ENCODE measurements around the gene ZWILCH.
A peak's percentile ranks its signal among the peaks of the same experiment; 100 is the strongest.

ZWILCH gene

GRCh38 chr15:66564136-66565041 is 59.3 kb downstream of the ZWILCH start:
- TF ChIP-seq TAF1 (IDR thresholded peaks at IDR 0.05; ENCODE audit: low read depth, low read length), result no peak
- no peak for TF ChIP-seq POLR2A (IDR thresholded peaks at IDR 0.05; ENCODE audit: low read depth, low read length)
- no peak for TF ChIP-seq POU2F2 (IDR thresholded peaks at IDR 0.05; ENCODE audit: low read depth, low read length)
- TF ChIP-seq SPI1 (IDR thresholded peaks at IDR 0.05; ENCODE audit: low read depth, low read length), result no peak
- no peak for TF ChIP-seq PAX5 (IDR thresholded peaks at IDR 0.05; ENCODE audit: insufficient read depth, low read length, severe bottlenecking)
- no peak for TF ChIP-seq POLR2AphosphoS5 (IDR thresholded peaks at IDR 0.05; ENCODE audit: low read depth, low read length)
- DNase-seq (ENCODE audit: insufficient read length, low spot score) (no peak), FAIRE-seq (no peak)

GRCh38 chr15:66565141-66565641 is 60.1 kb downstream of the ZWILCH start:
- TF ChIP-seq PAX5 (IDR thresholded peaks at IDR 0.05; ENCODE audit: insufficient read depth, low read length, severe bottlenecking) (no peak), POLR2A (IDR thresholded peaks at IDR 0.05; ENCODE audit: low read depth, low read length) (no peak), TAF1 (IDR thresholded peaks at IDR 0.05; ENCODE audit: low read depth, low read length) (no peak), POLR2AphosphoS5 (IDR thresholded peaks at IDR 0.05; ENCODE audit: low read depth, low read length) (no peak), POU2F2 (IDR thresholded peaks at IDR 0.05; ENCODE audit: low read depth, low read length) (no peak), SPI1 (IDR thresholded peaks at IDR 0.05; ENCODE audit: low read depth, low read length) (no peak)
- no peak for FAIRE-seq
- no peak for DNase-seq (ENCODE audit: insufficient read length, low spot score)

DNA sequence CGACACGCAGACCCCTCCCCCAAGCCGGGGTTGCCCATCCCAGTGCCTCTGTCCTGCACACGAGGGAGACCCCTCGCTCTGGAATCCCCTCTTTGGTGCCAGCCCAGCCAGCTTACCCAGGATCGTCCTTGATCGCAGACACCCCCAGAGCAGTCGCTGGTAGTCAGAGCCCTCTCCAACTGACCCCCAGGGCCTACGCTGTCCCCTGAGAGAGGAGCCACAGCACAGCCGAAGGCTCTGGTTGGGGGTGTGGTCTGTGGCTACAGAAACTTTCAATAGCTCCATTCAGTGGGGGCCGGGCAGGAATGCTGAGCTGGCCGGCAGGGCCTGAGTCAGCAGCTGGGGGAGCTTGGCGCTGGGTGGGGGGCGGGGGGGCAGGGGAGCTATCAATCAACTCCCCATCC is 60.6 kb downstream of the ZWILCH start, which contains the start of gene LCTL:
TSS of gene LCTL (minus strand) at position 258 of the 404 bp plus-strand sequence. CDS start 633 bp downstream, outside the sequence.
- DNase-seq (ENCODE audit: insufficient read length, low spot score), result no peak
- FAIRE-seq, result no peak
- TF ChIP-seq PAX5 (IDR thresholded peaks at IDR 0.05; ENCODE audit: insufficient read depth, low read length, severe bottlenecking), result no peak
- TF ChIP-seq TAF1 (IDR thresholded peaks at IDR 0.05; ENCODE audit: low read depth, low read length), result no peak
- no peak for TF ChIP-seq POLR2A (IDR thresholded peaks at IDR 0.05; ENCODE audit: low read depth, low read length)
- TF ChIP-seq POLR2AphosphoS5 (IDR thresholded peaks at IDR 0.05; ENCODE audit: low read depth, low read length), result no peak
- no peak for TF ChIP-seq POU2F2 (IDR thresholded peaks at IDR 0.05; ENCODE audit: low read depth, low read length)
- no peak for TF ChIP-seq SPI1 (IDR thresholded peaks at IDR 0.05; ENCODE audit: low read depth, low read length)

- TF ChIP-seq POU2F2 (IDR thresholded peaks at IDR 0.05; ENCODE audit: low read depth, low read length) (no peak), PAX5 (IDR thresholded peaks at IDR 0.05; ENCODE audit: insufficient read depth, low read length, severe bottlenecking) (no peak), SPI1 (IDR thresholded peaks at IDR 0.05; ENCODE audit: low read depth, low read length) (0 out of 2 replicates have a peak, but pooled peaks have one; percentile 23), POLR2AphosphoS5 (IDR thresholded peaks at IDR 0.05; ENCODE audit: low read depth, low read length) (no peak), POLR2A (IDR thresholded peaks at IDR 0.05; ENCODE audit: low read depth, low read length) (no peak), TAF1 (IDR thresholded peaks at IDR 0.05; ENCODE audit: low read depth, low read length) (no peak)
- peak; percentile 68 for DNase-seq (ENCODE audit: insufficient read length, low spot score)
- FAIRE-seq, result peak; percentile 91
Observed at GRCh38 chr15:66566963-66567531, 61.9 kb downstream of the ZWILCH start.

- no peak for FAIRE-seq
- TF ChIP-seq TAF1 (IDR thresholded peaks at IDR 0.05; ENCODE audit: low read depth, low read length) (no peak), POLR2AphosphoS5 (IDR thresholded peaks at IDR 0.05; ENCODE audit: low read depth, low read length) (no peak), PAX5 (IDR thresholded peaks at IDR 0.05; ENCODE audit: insufficient read depth, low read length, severe bottlenecking) (no peak), POLR2A (IDR thresholded peaks at IDR 0.05; ENCODE audit: low read depth, low read length) (no peak), POU2F2 (IDR thresholded peaks at IDR 0.05; ENCODE audit: low read depth, low read length) (no peak), SPI1 (IDR thresholded peaks at IDR 0.05; ENCODE audit: low read depth, low read length) (no peak)
- DNase-seq (ENCODE audit: insufficient read length, low spot score), result no peak
Observed at GRCh38 chr15:66567897-66568296, 62.8 kb downstream of the ZWILCH start.

DNA sequence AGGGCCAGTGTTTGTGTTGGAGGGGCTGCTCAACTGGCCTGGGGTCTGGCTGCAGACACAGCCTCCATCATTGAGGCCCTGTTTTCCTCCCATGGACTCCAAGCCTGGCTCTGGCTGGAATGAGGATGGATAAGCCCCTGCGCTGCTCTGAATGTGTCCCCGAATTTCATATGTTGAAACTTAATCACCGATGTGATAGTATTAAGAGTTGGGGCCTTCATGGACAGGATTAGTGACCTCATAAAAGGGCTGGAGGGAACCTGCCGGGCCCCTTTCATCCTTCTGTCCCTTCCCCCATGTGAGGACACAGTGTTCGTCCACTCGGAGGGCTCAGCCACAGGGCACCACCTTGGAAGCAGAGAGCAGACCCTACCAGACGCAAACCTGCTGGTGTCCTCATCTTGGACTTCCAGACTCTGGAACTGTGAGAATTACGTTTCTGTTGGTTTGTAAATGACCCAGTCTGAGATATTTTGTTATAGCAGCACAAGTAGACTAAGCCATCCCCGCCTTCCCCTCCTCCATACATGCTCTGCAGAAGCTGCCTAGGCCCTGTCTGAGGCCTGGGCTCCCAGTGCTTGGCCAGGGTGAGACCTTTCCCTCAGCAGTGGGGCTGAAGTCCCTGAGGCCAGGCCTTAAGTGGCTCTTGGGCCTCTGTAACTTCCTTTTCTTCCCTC is 64.5 kb downstream of the ZWILCH start:
- DNase-seq (ENCODE audit: insufficient read length, low spot score), result no peak
- TF ChIP-seq POU2F2 (IDR thresholded peaks at IDR 0.05; ENCODE audit: low read depth, low read length), result no peak
- TF ChIP-seq TAF1 (IDR thresholded peaks at IDR 0.05; ENCODE audit: low read depth, low read length), result no peak
- no peak for TF ChIP-seq POLR2AphosphoS5 (IDR thresholded peaks at IDR 0.05; ENCODE audit: low read depth, low read length)
- no peak for TF ChIP-seq POLR2A (IDR thresholded peaks at IDR 0.05; ENCODE audit: low read depth, low read length)
- no peak for TF ChIP-seq SPI1 (IDR thresholded peaks at IDR 0.05; ENCODE audit: low read depth, low read length)
- TF ChIP-seq PAX5 (IDR thresholded peaks at IDR 0.05; ENCODE audit: insufficient read depth, low read length, severe bottlenecking), result no peak
- FAIRE-seq, result no peak

GRCh38 chr15:66570327-66570726 is 65.2 kb downstream of the ZWILCH start:
- no peak for DNase-seq (ENCODE audit: insufficient read length, low spot score)
- TF ChIP-seq SPI1 (IDR thresholded peaks at IDR 0.05; ENCODE audit: low read depth, low read length), result no peak
- TF ChIP-seq TAF1 (IDR thresholded peaks at IDR 0.05; ENCODE audit: low read depth, low read length), result no peak
- TF ChIP-seq POLR2A (IDR thresholded peaks at IDR 0.05; ENCODE audit: low read depth, low read length), result no peak
- no peak for TF ChIP-seq POLR2AphosphoS5 (IDR thresholded peaks at IDR 0.05; ENCODE audit: low read depth, low read length)
- TF ChIP-seq POU2F2 (IDR thresholded peaks at IDR 0.05; ENCODE audit: low read depth, low read length), result no peak
- TF ChIP-seq PAX5 (IDR thresholded peaks at IDR 0.05; ENCODE audit: insufficient read depth, low read length, severe bottlenecking), result no peak
- FAIRE-seq, result no peak

DNA sequence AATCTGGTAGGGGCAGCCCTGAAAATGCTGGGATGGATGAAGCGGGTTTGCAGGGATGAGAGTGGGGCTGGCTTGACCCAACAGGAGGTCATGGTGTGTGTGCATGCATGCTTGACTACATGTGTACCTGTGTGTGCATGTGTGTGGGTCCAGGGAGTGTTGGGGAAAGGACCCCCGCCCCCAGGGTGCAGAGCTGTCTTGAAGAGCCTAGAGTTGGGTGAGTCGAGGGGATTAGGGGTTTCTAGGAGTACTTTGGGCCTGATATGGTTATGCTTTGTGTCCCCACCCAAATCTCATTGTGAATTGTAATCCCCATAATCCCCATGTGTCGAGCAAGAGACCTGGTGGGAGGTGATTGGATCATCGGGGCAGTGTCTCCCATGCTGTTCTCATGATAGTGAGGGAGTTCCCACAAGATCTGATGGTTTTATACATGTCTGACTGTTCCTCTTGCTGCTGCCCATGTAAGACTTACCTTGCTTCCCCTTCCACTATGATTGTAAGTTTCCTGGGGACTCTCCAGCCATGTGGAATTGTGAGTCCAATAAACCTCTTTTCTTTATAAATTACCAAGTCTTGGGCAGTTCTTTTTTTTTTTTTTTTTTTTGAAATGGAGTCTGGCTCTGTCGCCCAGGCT is 65.8 kb downstream of the ZWILCH start:
- DNase-seq (ENCODE audit: insufficient read length, low spot score) (no peak), FAIRE-seq (no peak)
- no peak for TF ChIP-seq POLR2AphosphoS5 (IDR thresholded peaks at IDR 0.05; ENCODE audit: low read depth, low read length)
- no peak for TF ChIP-seq POLR2A (IDR thresholded peaks at IDR 0.05; ENCODE audit: low read depth, low read length)
- TF ChIP-seq PAX5 (IDR thresholded peaks at IDR 0.05; ENCODE audit: insufficient read depth, low read length, severe bottlenecking), result no peak
- no peak for TF ChIP-seq TAF1 (IDR thresholded peaks at IDR 0.05; ENCODE audit: low read depth, low read length)
- no peak for TF ChIP-seq SPI1 (IDR thresholded peaks at IDR 0.05; ENCODE audit: low read depth, low read length)
- TF ChIP-seq POU2F2 (IDR thresholded peaks at IDR 0.05; ENCODE audit: low read depth, low read length), result no peak
